DND-41 (cell line): ENCODE measurements around the gene CORT.
A peak's percentile ranks its signal among the peaks of the same experiment; 100 is the strongest.

Experiments used
- ATAC-seq: fragments of 200-7000 bp; cut with Tn5 transposase; 3 replicates; pipeline ENCODE4 v1.9.1; 2021; ENCODE audit warnings: low read depth; ENCODE audit not compliant: insufficient read depth
- DNase-seq: peaks from one replicate; pipeline ENCODE4 v3.0.0-alpha.2; 2020
- H2AFZ ChIP-seq: 2 replicates; pipeline ENCODE4 v1.6.0; 2012; ENCODE audit warnings: low read depth, low read length
- H3K27ac ChIP-seq: 2 replicates; pipeline ENCODE4 v1.5.1; 2012; ENCODE audit warnings: low read length, inconsistent platforms
- H3K27me3 ChIP-seq: fragments of 200-600 bp; sonication (generic); 2 replicates; pipeline ENCODE4 v1.6.0; 2012; ENCODE audit warnings: low read length, mild to moderate bottlenecking, inconsistent platforms; ENCODE audit not compliant: insufficient read depth, poor library complexity
- H3K36me3 ChIP-seq: 2 replicates; pipeline ENCODE4 v1.5.1; 2012; ENCODE audit warnings: low read length, inconsistent platforms; ENCODE audit not compliant: insufficient read depth
- H3K4me1 ChIP-seq: 2 replicates; pipeline ENCODE4 v1.5.1; 2012; ENCODE audit warnings: mild to moderate bottlenecking, low read length; ENCODE audit not compliant: insufficient read depth
- H3K4me2 ChIP-seq: 2 replicates; pipeline ENCODE4 v1.6.0; 2012; ENCODE audit warnings: mild to moderate bottlenecking, moderate library complexity, low read length, inconsistent platforms; ENCODE audit not compliant: insufficient read depth
- H3K4me3 ChIP-seq, 2 experiments: fragments of 200-600 bp in 1 of 2; shearing (Covaris generic) in 1 of 2; 2 replicates each; pipeline ENCODE4 v1.5.1; 2012 to 2016; ENCODE audit warnings: inconsistent platforms in 2 of 2, low read length in 2 of 2, mild to moderate bottlenecking in 2 of 2, low read depth in 1 of 2, moderate library complexity in 1 of 2
- H3K79me2 ChIP-seq: 2 replicates; pipeline ENCODE4 v1.6.0; 2012; ENCODE audit warnings: low read length, inconsistent platforms; ENCODE audit not compliant: insufficient read depth
- H3K9ac ChIP-seq: 2 replicates; pipeline ENCODE4 v1.6.0; 2012; ENCODE audit warnings: low read depth, mild to moderate bottlenecking, inconsistent platforms, low read length, moderate library complexity
- H3K9me3 ChIP-seq: 2 replicates; pipeline ENCODE4 v1.5.1; 2012; ENCODE audit warnings: low read length, moderate library complexity, mild to moderate bottlenecking, inconsistent platforms; ENCODE audit not compliant: insufficient read depth, severe bottlenecking
- H4K20me1 ChIP-seq: 2 replicates; pipeline ENCODE4 v1.6.0; 2012; ENCODE audit warnings: low read length; ENCODE audit not compliant: insufficient read depth
- EZH2 ChIP-seq: IDR thresholded peaks from 3 replicates; pipeline ENCODE4 v1.6.1; 2012; ENCODE audit warnings: borderline replicate concordance, low read depth, mild to moderate bottlenecking, moderate library complexity, low read length, inconsistent platforms; ENCODE audit not compliant: severe bottlenecking
- TF ChIP-seq, protein P1 (sequence below): IDR thresholded peaks from 2 replicates; pipeline ENCODE4 v1.5.1; 2012; ENCODE audit warnings: borderline replicate concordance, low read length, moderate library complexity, mild to moderate bottlenecking; ENCODE audit not compliant: poor library complexity, severe bottlenecking; ENCODE audit errors: extremely low read depth

Gene CORT, protein sequence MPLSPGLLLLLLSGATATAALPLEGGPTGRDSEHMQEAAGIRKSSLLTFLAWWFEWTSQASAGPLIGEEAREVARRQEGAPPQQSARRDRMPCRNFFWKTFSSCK

DNA sequence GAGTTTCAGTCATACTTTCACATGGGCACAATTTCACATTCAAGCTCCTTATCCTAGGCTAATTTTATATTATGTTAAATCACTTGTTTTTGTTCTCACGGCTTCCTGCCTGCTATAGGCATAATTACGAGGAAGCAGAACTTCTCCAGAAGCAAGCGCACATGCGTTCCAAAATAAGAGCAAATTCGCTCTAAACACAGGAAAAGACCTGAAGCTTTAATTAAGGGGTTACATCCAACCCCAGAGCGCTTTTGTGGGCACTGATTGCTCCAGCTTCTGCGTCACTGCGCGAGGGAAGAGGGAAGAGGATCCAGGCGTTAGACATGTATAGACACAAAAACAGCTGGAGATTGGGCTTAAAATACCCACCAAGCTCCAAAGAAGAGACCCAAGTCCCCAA lies at the start of gene CORT:
CORT (plus strand) TSS at position 281 of the 400 bp plus-strand sequence. CDS start 193 bp downstream, outside the sequence.
- Histone ChIP-seq H3K9ac (no peak within 1 kb of the TSS), H2AFZ (no peak within 1 kb of the TSS), H3K4me2 (no peak within 1 kb of the TSS), H3K4me3 (no peak within 1 kb of the TSS), H3K9me3 (no peaks in the 10 kb centered on the region), H3K36me3 (no peaks in the 10 kb centered on the region; the same call in 1 of the 2 replicates), H3K4me1 (no peaks in the 10 kb centered on the region), H3K27me3 (no peaks in the 10 kb centered on the region), H3K79me2 (no peaks in the 10 kb centered on the region), H3K27ac (no peak within 1 kb of the TSS), H4K20me1 (no peaks in the 10 kb centered on the region)
- DNase-seq = no peak
- no peak for TF ChIP-seq EZH2
- TF ChIP-seq, protein P1, sequence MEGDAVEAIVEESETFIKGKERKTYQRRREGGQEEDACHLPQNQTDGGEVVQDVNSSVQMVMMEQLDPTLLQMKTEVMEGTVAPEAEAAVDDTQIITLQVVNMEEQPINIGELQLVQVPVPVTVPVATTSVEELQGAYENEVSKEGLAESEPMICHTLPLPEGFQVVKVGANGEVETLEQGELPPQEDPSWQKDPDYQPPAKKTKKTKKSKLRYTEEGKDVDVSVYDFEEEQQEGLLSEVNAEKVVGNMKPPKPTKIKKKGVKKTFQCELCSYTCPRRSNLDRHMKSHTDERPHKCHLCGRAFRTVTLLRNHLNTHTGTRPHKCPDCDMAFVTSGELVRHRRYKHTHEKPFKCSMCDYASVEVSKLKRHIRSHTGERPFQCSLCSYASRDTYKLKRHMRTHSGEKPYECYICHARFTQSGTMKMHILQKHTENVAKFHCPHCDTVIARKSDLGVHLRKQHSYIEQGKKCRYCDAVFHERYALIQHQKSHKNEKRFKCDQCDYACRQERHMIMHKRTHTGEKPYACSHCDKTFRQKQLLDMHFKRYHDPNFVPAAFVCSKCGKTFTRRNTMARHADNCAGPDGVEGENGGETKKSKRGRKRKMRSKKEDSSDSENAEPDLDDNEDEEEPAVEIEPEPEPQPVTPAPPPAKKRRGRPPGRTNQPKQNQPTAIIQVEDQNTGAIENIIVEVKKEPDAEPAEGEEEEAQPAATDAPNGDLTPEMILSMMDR = no peak
- ATAC-seq = no peak

DNA sequence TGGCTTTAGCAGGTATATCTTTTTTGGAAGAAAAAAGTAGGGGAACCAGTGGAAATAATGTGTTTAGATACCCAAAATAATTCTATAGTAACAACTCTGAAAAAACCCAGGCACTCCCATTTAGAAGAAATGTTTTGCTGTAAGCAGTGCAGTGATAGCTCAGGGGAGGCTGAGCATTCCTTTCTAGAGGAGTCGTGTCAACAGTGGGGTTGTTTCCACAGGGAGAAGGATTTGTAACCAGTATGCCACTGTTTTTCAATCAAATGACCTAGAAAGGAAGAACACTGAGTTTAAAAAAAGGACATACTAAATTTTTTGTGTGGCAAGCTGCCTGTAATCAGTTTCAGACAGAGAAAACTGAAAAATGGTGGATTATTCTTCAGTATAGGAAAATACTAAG lies 48.5 kb upstream of the CORT start:
- Histone ChIP-seq H3K9ac (0 out of 2 replicates have a peak overlapping the region, but pooled peaks have one; percentile 19), H3K79me2 (peaks cover 32% of the 10 kb centered on the region), H2AFZ (no peak overlapping the region), H3K9me3 (no peaks in the 10 kb centered on the region), H3K4me1 (peaks cover 39% of the 10 kb centered on the region), H3K4me2 (peak overlapping the region; percentile 84; the same call in 1 of the 2 replicates), H3K4me3 (no peak overlapping the region), H3K27ac (no peak overlapping the region), H3K27me3 (no peaks in the 10 kb centered on the region), H4K20me1 (peaks cover 23% of the 10 kb centered on the region), H3K36me3 (peaks cover 58% of the 10 kb centered on the region)
- no peak for ATAC-seq
- DNase-seq = no peak
- TF ChIP-seq, protein P1 = no peak

DNA sequence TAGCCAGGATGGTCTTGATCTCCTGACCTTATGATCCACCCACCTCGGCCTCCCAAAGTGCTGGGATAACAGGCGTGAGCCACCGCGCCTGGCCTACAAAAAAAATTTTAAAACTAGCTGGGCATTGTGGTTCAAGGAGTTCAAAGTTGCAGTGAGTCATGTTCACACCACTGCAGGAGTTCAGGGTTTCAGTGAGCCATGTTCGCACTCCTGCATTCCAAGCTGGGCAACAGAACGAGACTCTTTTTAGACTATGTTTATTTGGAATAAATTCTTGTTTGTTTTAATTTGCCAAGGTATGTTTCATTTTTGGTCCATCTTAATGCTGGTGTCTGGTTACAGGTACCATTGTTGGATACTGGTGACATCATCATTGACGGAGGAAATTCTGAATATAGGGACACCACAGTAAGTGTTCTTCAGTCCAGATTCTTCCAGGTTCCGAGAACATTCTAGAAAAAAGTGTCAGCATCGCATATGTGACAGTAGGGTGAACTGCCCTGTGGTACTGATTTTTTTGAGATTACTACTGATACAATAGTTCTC lies 47.0 kb upstream of the CORT start:
- Histone ChIP-seq H3K9me3 (no peaks in the 10 kb centered on the region), H3K9ac (no peak overlapping the region), H3K79me2 (peaks cover 32% of the 10 kb centered on the region), H2AFZ (no peak overlapping the region), H4K20me1 (peaks cover 23% of the 10 kb centered on the region), H3K27ac (no peak overlapping the region), H3K36me3 (peaks cover 74% of the 10 kb centered on the region), H3K27me3 (no peaks in the 10 kb centered on the region), H3K4me2 (no peak overlapping the region), H3K4me3 (no peak overlapping the region), H3K4me1 (peaks cover 28% of the 10 kb centered on the region)
- TF ChIP-seq, protein P1 = no peak
- DNase-seq = no peak
- no peak for ATAC-seq
